GM18870 (cell line): ENCODE measurements around the gene RNF151.
A peak's percentile ranks its signal among the peaks of the same experiment; 100 is the strongest.
"Not testable (repeated sequence)": the region's sequence is repeated elsewhere in the genome, so short reads cannot be mapped to it uniquely, and the experiment has no call there.

ENCODE experiments used
- ATAC-seq: cut with Tn5 transposase; IDR thresholded peaks from one replicate; pipeline ENCODE4 v1.9.1; 2021; ENCODE audit warnings: moderate library complexity; ENCODE audit not compliant: unreplicated experiment

The RNF151 gene

DNA sequence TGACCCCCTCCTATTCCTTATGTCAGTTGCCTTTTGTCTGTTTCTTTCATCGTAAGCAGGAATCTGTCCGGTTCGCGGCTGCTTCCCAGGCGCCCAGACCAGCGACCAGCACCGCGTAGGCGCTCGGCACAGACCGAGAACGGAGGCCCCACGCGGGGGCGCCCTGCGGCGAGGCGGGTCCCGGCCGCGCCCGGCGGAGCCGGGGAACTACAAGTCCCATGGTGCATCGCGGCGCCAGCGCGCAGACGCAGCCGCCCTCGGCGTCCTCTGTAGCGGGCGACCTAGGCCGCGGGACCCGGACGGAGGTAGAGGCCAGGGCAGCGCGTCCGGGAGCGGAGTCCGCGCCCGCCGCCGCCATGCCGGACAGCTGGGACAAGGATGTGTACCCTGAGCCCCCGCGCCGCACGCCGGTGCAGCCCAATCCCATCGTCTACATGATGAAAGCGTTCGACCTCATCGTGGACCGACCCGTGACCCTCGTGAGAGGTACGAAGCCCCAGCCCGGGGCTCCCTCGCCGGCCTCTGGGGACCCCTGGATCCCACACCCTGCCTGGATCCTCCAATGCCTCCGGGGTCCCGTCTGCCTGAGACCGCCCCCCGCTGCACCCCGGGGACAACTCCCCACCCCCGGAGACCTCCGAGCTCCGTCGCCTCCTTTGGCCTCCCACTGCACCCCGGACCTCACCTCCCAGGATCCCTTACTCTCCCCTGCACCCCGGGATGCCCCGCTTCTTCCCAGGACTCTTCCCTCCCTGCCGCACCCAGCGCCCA, 7.2 kb upstream of the RNF151 start, which contains the start of gene NDUFB10:
TSS of gene NDUFB10 (plus strand) at position 270 of the 771 bp plus-strand sequence. CDS start at position 357, 87 bp downstream.
- ATAC-seq = peak; percentile 41

DNA sequence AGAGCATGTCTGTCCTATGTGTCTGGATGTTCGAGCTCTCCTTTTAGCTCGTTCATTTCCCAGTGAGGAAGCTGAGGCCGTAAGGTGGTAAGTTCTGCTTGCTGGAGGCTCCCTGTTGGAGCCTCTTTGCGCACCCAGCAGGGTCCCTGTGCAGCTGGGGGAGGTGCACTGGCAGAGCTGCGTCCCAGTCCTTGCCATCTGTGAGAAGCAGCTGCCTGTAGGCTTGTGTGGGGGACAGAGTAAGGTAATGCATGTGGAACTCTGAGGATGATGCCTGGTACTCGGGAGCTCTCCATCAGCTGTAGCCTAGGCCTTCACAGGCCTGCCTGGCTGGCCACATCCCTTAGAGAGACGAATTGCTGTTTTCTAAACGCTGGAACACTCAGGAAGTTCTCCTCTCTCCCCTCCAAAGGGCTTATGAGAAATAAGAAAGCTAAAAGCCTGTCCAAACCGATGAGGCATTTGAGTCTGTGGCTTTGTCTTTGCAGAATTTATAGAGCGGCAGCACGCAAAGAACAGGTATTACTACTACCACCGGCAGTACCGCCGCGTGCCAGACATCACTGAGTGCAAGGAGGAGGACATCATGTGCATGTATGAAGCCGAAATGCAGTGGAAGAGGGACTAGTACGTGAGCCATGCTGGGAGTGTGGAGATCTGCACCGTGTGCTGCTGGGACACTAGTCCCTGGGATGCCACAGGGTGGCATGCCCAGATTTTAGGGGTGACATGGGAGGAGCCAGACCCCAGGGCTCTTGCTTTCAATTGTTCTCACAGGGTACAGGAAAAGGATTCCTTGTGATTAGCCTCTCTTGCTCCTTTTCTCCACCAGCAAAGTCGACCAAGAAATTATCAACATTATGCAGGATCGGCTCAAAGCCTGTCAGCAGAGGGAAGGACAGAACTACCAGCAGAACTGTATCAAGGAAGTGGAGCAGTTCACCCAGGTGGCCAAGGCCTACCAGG, 5.7 kb upstream of the RNF151 start:
- ATAC-seq = no peak

DNA sequence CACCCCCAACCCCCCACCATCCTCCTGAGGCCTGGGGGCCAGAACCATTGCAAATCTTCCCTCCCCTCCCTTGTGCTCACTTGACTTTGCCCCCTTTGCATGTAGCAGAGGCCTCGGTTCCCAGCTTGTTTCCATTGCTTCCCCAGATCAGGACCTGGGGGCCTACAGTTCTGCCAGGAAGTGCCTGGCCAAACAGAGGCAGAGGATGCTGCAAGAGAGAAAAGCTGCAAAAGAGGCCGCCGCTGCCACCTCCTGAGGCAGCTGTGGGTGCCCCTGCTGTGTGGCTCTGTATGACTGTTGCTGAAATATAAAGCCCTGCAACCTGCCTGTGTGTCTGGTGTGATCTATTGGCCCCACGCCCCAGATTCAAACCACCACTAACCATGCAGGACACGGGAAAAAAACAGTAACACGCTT, 5.0 kb upstream of the RNF151 start:
- ATAC-seq = no peak

DNA sequence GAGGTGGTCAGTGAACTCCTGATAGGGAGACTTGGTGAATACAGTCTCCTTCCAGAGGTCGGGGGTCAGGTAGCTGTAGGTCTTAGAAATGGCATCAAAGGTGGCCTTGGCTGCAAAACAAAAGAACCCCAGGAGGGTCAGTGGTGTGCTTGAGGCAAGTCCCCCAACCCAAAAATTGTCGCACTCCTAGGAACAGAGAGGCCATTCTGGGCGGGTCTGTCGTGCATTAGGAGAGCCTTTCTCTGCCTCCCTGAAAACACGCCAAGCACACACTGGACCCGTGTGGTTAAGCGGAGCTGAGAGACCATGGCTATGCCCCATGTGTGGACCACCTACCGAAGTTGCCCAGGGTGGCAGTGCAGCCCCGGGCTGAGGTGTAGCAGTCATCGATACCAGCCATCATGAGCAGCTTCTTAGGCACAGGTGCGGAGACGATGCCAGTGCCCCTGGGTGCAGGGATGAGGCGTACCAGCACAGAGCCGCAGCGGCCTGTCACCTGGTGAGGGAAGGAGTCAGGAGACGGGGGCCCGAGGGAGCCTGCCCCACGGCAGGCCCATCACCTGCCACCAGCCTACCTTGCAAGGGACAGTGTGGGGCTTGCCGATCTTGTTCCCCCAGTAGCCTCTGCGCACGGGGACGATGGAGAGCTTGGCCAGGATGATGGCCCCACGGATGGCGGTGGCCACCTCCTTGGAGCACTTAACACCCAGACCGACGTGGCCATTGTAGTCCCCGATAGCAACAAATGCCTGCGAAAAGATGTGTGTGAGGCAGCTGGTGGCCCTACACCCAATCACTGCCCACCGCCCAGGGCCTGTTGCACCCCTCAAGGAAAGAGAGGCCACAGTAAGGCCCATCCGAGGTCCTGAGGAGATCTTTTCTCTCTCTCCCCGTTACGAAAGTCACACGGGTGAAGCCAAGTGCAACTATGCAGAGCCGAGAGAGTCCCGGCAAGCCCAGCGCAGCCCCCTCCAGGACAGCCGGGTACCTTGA, 4.2 kb upstream of the RNF151 start:
- not testable (repeated sequence) for ATAC-seq

DNA sequence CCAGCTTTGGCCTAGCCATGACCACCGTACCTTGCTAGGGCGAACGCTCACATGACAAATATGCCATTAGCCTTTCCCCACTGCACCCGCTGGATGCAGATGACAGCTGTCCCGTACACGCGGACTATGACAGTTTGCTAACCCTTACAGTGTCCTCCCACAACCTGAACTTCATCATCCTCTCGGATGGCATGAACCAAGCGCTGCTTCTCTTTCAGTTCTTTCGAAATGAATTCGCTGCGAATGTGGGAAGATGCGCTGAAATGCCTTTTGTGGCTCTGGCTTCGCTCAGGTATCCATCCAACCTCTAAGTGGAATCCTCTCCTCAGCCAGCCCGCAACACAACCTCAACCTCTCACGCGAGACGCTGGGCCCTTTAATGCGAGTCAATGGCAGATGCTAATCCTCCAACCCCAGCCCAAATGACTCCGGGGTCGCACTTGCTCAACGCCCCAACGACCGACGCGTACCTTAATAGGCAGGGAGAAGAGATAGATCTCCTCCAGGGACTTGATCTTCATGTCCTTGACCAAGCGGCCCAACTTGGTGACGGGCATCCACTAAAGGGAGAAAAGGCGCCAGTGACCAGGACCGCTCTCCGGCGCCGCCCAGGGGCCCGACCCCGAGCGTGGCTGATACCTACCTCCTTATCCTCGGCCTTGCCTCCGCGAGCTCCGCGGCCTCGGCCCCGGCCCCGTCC, 2.7 kb upstream of the RNF151 start:
- ATAC-seq = no peak

DNA sequence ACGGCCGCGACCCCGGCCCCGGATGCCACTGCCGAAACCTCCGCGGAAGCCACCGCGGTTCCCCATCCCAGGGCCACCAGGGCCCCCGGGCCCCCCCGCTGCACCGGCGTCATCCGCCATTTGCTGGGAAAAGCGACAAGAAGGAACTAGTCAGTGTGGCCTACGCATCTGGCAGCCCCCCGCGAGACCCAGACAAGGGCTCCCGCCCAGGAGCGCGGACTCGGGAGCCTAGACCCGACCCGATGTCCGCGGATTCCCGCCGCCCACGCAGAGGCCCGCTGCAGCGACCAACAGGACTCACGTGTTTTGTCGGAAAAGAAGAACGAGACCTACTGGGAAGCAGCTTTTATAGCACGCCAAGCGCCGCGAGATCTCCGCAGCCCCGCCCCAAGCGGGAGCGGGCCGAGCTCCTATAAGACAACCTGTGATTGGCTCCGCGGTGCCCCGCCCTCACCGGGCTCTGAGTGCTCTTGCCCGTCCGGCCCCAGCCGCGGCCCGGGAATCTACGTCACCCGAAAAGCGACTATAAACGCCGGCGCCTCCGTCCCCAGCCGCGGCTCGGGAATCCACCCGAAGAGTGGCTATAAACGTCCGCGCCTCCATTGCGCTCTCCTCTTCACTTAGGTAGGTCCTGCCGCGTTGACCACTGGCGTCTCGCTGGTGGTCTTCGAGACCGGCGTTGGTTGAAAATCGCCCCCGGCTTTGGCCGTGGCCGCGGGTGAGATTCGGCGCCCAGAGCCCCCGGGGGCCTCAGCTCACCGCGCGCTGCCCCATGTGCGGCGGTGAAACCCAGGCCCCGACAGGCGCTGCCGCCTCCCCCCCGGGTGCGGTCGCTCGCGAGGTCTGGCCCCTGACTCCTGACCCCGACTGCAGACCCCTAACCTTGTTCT, 1.9 kb upstream of the RNF151 start, which contains the start of gene RPS2:
TSS of gene RPS2 (minus strand) at position 321 of the 890 bp plus-strand sequence. CDS start at position 120, 201 bp downstream.
- ATAC-seq = peak; percentile 79

DNA sequence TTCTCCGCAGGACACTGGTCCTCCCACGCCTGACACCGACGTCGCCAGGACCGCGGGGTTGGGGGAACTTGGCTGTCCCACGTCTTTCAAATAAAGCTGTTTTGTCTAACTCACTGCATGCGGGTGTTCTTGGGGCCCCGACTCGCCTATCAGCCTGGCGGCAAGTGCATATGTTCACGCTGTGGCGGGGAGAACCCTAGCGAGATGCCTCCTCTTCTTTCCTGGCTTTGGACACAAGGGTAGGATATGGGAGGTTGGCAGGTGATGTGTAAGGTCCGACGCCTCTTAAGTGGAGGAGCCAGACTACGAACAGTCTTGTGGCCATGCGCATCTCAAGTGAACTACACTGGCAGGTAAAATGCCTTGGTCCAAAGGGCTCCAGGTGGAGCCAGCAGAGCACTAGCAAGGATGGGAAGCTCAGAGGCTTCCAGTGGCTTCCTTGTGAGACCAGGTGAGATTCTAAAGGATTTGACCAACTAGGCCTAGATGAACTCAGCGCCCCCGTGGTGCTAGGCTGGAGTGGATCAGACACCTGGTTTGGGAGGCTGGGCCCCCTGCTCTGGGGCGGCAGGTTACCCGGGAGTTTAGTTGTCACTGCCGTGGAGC, 1.2 kb upstream of the RNF151 start:
- no peak for ATAC-seq

DNA sequence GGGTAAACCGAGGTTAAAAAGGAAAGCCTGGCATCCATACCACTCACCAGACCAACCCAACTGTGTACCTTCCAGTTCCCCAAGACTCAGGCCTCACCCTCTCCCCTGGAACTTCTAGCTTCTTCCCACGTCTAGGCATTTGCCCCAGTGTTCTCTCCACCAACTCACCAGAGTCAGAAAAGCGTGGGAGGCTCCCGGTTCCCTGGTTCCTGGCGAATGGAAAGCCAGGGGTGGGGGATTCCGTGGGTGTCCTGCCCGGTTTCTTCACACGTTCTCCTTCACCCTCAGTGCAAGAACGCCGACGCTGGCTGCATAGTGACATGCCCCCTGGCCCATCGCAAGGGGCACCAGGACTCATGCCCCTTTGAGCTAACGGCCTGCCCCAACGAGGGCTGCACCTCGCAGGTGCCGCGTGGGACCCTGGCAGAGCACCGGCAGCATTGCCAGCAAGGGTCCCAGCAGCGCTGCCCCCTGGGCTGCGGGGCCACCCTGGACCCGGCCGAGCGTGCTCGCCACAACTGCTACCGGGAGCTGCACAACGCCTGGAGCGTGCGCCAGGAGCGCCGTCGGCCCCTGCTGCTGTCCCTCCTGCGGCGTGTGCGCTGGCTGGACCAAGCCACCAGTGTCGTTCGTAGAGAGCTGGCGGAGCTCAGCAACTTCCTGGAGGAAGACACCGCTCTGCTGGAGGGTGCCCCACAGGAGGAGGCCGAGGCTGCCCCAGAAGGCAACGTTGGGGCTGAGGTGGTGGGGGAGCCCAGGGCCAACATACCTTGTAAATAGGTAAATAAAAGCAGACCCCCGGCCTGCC, 1.7 kb downstream of the RNF151 start:
- ATAC-seq = no peak

DNA sequence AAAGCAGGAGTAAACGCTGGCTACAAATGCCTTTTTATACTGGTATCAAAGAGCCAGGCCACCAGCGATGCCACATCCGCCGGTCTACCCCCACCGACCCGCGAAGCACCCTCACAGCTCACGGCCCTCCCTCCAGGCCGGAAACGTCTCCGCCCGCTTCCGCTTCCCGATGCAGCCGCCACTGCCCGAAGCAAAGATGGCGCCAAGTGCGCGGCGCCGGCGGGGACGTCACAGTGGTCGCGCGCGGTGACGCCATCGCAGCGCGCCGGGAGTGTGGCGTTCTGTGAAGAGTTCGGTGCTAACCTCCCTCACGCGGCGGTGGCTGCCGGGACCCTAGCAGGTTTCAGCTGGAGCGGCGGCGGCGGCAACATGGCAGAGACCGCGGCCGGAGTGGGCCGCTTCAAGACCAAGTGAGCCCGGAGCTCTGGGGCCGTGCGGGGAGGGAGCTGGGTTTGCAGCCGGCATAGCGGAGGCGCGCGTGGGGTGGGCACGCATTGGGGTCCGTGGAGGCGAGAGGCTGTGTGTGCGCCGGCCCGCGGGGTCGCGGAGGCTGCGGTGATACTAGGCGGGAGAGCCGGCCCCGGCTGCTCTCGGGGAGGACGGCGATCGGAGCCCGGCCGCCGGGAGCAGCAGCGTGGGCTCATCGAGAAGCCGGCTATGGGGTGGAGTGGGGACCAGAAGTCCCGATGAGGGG, 5.3 kb downstream of the RNF151 start, which contains the start of gene TBL3:
TSS of gene TBL3 (plus strand) at position 258 of the 694 bp plus-strand sequence. CDS start at position 370, 112 bp downstream.
- peak; percentile 43 for ATAC-seq

DNA sequence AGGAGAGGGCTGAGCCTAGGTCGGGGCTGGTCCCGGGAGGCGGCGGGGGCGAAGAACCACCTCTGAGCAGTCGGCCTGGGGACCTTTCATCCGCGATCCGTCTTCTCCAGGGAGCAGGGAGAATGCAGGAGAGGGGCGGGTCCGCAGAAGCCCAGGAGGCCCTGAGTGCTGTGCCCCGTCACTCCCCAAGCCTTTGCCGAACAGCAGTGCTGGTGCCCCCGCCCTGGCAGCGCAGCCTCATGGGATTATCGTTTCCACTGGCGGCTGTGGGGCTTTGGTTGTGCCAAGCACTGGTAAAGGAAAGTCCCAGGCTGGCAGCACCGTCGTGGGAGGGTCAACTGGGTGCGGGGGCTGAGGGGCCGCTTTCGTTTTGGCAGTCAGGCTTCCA, 5.8 kb downstream of the RNF151 start:
- ATAC-seq = no peak

DNA sequence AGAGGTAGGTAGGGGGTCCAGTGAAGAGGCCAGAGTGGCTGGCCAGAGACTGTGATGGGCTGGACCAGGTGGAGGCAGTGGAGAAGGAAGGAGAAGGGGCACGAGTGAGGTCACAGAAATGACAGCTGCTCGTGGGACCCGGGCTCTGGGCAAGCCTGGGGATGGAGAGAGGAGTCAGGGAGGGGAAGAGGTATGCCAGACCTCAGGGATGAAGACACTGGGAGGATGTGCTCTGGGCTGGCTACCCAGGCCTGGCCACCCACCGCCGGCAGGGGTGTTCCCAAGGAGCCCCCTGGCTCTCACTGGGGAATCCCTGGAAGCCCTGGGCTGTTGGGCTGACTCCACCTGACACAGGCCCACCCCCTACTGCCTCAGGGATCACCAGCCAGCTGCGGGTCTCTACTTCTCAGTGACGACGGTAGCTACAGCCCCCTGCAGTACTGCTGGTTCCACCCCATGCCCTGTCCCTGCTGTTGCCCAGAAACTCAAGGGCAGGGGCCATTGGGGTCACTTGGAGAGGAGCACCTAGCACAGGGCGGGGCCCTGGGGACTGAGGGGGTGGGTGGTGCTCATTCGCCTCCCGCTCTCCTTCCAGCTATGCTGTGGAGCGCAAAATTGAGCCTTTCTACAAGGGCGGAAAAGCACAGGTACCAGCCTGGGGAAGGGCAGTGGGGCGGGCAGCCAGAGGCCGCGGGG, 7.0 kb downstream of the RNF151 start:
- no peak for ATAC-seq

DNA sequence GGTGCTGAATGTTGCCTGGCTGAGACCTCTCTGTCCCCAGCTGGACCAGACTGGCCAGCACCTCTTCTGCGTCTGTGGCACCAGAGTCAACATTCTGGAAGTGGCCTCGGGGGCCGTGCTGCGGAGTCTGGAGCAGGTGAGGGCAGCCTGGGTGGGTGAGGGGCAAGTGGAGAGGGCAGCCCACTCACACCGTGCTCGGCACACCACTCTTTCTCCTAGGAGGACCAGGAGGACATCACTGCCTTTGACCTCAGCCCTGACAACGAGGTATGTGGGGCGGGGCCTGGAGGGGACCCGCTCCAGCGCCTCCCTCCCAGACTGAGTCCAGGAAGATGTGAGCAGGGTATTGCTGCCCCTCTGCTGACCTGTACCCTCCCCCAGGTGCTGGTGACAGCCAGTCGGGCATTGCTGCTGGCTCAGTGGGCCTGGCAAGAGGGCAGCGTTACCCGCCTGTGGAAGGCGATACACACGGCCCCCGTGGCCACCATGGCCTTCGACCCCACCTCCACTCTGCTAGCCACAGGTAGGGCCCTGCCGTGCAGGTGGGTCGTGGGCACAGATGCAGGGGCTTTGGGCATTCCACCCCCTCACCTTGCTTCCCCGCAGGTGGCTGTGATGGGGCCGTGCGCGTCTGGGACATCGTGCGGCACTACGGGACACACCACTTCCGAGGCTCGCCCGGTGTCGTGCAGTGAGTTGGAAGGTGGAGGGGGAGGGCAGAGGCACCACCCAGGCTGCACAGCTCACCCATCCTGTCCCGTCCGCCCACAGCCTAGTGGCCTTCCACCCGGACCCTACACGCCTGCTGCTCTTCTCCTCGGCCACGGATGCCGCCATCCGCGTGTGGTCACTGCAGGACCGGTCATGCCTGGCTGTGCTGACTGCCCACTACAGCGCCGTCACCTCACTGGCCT, 7.8 kb downstream of the RNF151 start:
- ATAC-seq = no peak

DNA sequence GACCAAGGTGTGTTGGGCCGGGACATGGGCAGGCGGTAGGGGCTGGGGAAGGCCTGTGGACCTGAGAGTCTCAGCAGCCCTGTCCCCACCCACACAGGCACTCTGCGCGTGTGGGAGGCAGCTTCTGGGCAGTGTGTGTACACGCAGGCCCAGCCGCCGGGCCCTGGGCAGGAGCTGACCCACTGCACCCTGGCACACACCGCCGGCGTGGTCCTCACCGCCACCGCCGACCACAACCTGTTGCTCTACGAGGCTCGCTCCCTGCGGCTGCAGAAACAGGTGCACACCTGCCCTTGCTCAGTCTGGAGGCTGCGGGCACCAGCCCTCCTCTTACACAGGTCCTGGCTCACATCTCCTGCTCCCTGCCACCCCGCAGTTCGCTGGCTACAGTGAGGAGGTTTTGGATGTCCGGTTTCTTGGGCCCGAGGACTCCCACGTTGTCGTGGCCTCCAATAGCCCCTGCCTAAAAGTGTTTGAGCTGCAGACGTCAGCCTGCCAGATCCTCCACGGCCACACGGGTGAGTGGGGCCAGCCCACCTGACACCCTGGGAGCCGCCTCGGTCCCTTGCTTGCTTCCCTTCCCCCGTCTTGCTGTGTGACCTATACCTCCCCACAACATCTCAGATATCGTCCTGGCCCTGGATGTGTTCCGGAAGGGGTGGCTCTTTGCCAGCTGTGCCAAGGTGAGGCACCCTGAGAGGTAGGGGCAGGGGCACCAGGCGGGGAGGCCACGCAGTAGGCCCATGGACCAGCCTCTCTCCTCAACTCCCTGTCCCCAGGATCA, 9.0 kb downstream of the RNF151 start:
- ATAC-seq = no peak

DNA sequence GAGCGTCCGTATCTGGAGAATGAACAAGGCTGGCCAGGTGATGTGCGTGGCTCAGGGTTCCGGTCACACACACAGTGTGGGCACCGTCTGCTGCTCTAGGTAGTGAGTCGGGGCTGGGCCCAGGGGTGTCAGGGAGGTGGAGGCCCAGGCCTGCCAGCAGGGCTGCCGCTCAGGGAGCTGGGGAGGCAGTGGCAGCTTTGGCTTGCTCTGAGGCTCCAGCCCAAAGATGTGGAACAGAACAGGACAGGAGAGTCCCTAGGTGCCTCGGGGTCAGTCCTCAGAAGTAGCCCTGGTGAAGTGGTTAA, 9.5 kb downstream of the RNF151 start:
- no peak for ATAC-seq
